Measurements from ENCODE around the gene AMIGO3.

AMIGO3 gene

GRCh38 chr3:49712631-49713317, 6.7 kb downstream of the AMIGO3 start:
- no peak for DNase-seq (ENCODE audit: low spot score)
- TF ChIP-seq, protein P1, sequence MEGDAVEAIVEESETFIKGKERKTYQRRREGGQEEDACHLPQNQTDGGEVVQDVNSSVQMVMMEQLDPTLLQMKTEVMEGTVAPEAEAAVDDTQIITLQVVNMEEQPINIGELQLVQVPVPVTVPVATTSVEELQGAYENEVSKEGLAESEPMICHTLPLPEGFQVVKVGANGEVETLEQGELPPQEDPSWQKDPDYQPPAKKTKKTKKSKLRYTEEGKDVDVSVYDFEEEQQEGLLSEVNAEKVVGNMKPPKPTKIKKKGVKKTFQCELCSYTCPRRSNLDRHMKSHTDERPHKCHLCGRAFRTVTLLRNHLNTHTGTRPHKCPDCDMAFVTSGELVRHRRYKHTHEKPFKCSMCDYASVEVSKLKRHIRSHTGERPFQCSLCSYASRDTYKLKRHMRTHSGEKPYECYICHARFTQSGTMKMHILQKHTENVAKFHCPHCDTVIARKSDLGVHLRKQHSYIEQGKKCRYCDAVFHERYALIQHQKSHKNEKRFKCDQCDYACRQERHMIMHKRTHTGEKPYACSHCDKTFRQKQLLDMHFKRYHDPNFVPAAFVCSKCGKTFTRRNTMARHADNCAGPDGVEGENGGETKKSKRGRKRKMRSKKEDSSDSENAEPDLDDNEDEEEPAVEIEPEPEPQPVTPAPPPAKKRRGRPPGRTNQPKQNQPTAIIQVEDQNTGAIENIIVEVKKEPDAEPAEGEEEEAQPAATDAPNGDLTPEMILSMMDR (IDR thresholded peaks at IDR 0.05; ENCODE audit: borderline replicate concordance, control extremely low read depth, extremely low read depth, insufficient read depth, missing control alignments): no peak
- in situ Hi-C loops (cut with MboI; ENCODE audit: low sequenced_read_pairs, unreplicated experiment): no loop called here

DNA sequence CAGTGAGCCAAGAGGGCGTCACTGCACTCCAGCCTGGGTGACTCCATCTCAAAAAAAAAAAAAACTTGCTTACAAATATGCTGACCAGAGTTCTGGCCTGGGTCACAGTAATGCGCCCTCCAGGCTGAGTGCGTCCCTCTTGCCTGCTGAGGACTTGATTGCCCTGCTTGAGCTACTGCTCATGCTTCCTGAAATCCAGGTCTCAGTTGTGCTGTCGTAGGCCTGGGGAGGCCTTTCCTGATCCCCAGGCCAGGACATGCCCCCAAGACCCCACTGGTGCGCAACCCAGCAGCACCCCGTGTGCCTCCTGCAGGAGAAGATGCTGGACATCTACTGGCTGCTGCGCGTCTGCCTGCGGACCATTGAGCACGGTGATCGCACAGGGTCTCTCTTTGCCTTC, 7.3 kb downstream of the AMIGO3 start:
- in situ Hi-C loops (cut with MboI; ENCODE audit: low sequenced_read_pairs, unreplicated experiment): no loop called here
- TF ChIP-seq, protein P1 (IDR thresholded peaks at IDR 0.05; ENCODE audit: borderline replicate concordance, control extremely low read depth, extremely low read depth, insufficient read depth, missing control alignments): no peak
- DNase-seq (ENCODE audit: low spot score): no peak

DNA sequence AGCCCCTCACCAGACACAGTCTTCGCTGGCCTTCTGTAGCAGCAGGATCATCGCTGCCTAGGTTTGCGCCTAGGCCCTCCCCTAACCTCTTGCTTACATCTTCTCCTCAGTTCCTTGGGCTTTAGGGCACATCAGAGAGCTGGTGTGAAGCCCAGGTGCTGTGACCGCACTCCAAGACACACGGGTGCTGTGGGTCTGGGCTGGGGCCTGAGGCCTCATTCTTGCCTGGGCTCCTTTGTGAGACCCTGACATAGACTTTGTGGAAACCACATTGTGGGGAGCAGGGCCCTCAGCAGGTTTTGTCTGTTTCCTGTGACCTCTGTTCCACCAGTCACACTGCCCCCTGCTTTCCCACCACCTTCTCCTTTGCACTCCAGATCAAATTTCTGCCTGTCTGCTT, 8.0 kb downstream of the AMIGO3 start:
- TF ChIP-seq, protein P1 (IDR thresholded peaks at IDR 0.05; ENCODE audit: borderline replicate concordance, control extremely low read depth, extremely low read depth, insufficient read depth, missing control alignments): no peak
- no peak for DNase-seq (ENCODE audit: low spot score)
- in situ Hi-C loops (cut with MboI; ENCODE audit: low sequenced_read_pairs, unreplicated experiment): no loop called here

DNA sequence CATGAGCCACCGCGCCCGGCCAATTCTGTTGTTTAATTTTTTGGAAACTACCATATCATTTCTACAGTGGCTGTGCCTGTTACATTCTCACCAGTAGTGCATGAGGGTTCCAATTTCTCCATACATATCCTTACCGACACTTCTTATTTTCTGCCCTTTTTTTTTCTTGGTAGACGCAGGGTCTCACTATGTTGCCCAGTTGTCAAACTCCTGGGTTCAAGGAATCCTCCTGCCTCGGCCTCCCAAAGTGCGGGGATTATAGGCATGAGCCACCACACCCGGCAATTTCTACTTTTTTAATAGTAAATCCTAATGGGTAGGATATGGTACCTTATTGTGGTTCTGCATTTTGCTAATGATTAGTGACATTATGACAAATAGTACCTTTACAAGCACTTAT, 9.6 kb downstream of the AMIGO3 start:
- TF ChIP-seq, protein P1 (IDR thresholded peaks at IDR 0.05; ENCODE audit: borderline replicate concordance, control extremely low read depth, extremely low read depth, insufficient read depth, missing control alignments): no peak
- in situ Hi-C loops (cut with MboI; ENCODE audit: low sequenced_read_pairs, unreplicated experiment): no loop called here
- DNase-seq (ENCODE audit: low spot score): no peak

- DNase-seq (ENCODE audit: low spot score): no peak
- in situ Hi-C loops (cut with MboI; ENCODE audit: low sequenced_read_pairs, unreplicated experiment): no loop called here
- TF ChIP-seq, protein P1 (IDR thresholded peaks at IDR 0.05; ENCODE audit: borderline replicate concordance, control extremely low read depth, extremely low read depth, insufficient read depth, missing control alignments): no peak
Measured at GRCh38 chr3:49707113-49707480, 12.4 kb downstream of the AMIGO3 start.

DNA sequence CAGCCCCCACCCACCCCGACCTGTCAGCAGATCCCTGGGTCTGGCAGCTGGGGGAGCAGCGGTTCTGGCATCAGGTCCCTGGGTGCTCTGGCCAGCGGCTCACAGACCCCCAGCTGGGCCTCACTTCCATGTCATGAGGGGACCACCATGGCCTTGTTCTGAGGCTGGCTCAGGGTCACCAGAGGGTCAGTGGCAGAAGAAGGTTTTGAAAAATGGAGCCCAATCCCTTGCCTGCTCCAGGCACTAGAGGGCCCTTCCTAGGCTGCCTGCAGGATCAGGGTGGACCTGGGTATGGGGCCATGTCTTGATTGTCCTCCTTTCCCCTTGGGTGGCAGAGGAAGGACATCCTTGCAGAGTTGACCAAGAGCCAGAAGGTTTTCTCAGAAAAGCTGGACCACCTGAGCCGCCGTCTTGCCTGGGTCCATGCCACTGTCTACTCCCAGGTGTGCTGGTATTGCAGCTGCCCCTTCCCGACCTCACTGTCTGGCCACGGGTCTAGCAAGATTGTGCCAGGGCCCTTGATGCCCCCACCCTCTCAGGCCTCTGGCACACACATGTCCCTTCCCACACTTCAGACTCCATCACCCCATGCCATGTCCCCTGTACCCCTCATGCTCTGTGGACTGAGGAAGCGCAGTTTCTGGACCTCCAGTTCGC, 12.9 kb downstream of the AMIGO3 start:
- no peak for DNase-seq (ENCODE audit: low spot score)
- TF ChIP-seq, protein P1 (IDR thresholded peaks at IDR 0.05; ENCODE audit: borderline replicate concordance, control extremely low read depth, extremely low read depth, insufficient read depth, missing control alignments): no peak
- in situ Hi-C loops (cut with MboI; ENCODE audit: low sequenced_read_pairs, unreplicated experiment): no loop called here
